Vagina (tissue), 2 donors: ENCODE measurements around the gene KDM4B.

ENCODE experiments used
- POLR2A ChIP-seq, 2 donors: fragments of 450-650 bp; IDR thresholded peaks; one replicate each; pipeline ENCODE4 v1.6.1; 2017; ENCODE audit warnings: antibody characterized with exemption in 2 of 2, mild to moderate bottlenecking in 2 of 2, moderate library complexity in 2 of 2
- TF ChIP-seq, protein P1 (sequence below), 3 experiments: fragments of 450-650 bp in 2 of 3; fragments of 200-600 bp in 1 of 3; sonication (generic) in 1 of 3; IDR thresholded peaks; one replicate each; pipeline ENCODE4 v1.5.1; 2017 to 2019; ENCODE audit warnings: antibody characterized with exemption in 3 of 3, mild to moderate bottlenecking in 2 of 3, moderate library complexity in 2 of 3

DNA sequence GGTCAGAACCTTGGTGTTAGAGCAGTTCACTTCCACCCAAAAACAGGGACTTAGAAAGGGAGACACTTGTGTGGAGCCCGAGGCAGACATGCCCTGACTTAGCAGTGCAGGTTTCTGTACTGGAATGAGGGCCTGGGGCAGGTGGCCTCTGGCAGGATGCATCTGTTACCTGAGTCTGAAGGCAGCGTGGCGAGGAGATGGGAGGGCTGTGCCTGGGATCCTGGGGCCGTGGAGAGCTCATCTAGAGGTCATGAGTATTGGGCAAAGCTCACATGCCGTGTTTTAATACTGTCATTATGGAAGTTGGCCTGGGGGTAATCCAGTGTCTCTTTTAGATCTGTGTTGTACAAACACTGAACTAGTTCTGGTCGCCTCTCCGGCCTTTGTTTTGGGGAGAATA lies 21.4 kb downstream of the KDM4B start:
- TF ChIP-seq, protein P1, sequence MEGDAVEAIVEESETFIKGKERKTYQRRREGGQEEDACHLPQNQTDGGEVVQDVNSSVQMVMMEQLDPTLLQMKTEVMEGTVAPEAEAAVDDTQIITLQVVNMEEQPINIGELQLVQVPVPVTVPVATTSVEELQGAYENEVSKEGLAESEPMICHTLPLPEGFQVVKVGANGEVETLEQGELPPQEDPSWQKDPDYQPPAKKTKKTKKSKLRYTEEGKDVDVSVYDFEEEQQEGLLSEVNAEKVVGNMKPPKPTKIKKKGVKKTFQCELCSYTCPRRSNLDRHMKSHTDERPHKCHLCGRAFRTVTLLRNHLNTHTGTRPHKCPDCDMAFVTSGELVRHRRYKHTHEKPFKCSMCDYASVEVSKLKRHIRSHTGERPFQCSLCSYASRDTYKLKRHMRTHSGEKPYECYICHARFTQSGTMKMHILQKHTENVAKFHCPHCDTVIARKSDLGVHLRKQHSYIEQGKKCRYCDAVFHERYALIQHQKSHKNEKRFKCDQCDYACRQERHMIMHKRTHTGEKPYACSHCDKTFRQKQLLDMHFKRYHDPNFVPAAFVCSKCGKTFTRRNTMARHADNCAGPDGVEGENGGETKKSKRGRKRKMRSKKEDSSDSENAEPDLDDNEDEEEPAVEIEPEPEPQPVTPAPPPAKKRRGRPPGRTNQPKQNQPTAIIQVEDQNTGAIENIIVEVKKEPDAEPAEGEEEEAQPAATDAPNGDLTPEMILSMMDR (IDR thresholded peaks at IDR 0.05) = no peak
- no peak for TF ChIP-seq POLR2A (IDR thresholded peaks at IDR 0.05)
